Fibroblast of lung (primary cell): ENCODE data around the gene STPG3. TPM values are rescaled to one million over a fixed set of nuclear protein-coding genes. Genes with fewer than 3 reads are reported as not detected.

ENCODE experiments used
- DNase-seq, 2 donors: peaks; one replicate each; pipeline versions ENCODE4 v3.0.0 to v3.0.0-alpha.2; 2010; ENCODE audit warnings: low read depth in 2 of 2
- H2AFZ ChIP-seq: 2 replicates; pipeline ENCODE4 v1.5.1; 2012; ENCODE audit warnings: low read length, control low read depth, inconsistent platforms
- H3K27ac ChIP-seq: 2 replicates; pipeline ENCODE4 v1.5.1; 2011; ENCODE audit warnings: low read length, control low read depth; ENCODE audit not compliant: insufficient read depth
- H3K27me3 ChIP-seq: 2 replicates; pipeline ENCODE4 v1.5.1; 2011; ENCODE audit warnings: mild to moderate bottlenecking, low read length; ENCODE audit not compliant: control insufficient read depth, insufficient read depth
- H3K36me3 ChIP-seq: 2 replicates; pipeline ENCODE4 v1.5.1; 2011; ENCODE audit warnings: low read length; ENCODE audit not compliant: control insufficient read depth, insufficient read depth
- H3K4me1 ChIP-seq: 2 replicates; pipeline ENCODE4 v1.5.1; 2011; ENCODE audit warnings: low read length; ENCODE audit not compliant: control insufficient read depth, insufficient read depth; ENCODE audit errors: extremely low read depth
- H3K4me2 ChIP-seq: 2 replicates; pipeline ENCODE4 v1.5.1; 2011; ENCODE audit warnings: low read length, control low read depth; ENCODE audit not compliant: insufficient read depth; ENCODE audit errors: extremely low read depth
- H3K4me3 ChIP-seq, 4 experiments: fragments of 200-600 bp in 1 of 4; sonication (generic) in 1 of 4; replicated peaks in 1 of 4; 2 replicates each; pipeline ENCODE4 v1.5.1; 2011 to 2016; ENCODE audit warnings: low read length in 4 of 4, low read depth in 3 of 4, mild to moderate bottlenecking in 3 of 4, control low read depth in 2 of 4, inconsistent platforms in 1 of 4, mixed read lengths in 1 of 4; ENCODE audit not compliant: insufficient read depth in 1 of 4; ENCODE audit errors: control extremely low read depth in 1 of 4
- H3K79me2 ChIP-seq: 2 replicates; pipeline ENCODE4 v1.5.1; 2012; ENCODE audit warnings: mild to moderate bottlenecking, low read length, inconsistent platforms; ENCODE audit not compliant: control insufficient read depth, insufficient read depth
- H3K9ac ChIP-seq: 2 replicates; pipeline ENCODE4 v1.5.1; 2011; ENCODE audit warnings: mild to moderate bottlenecking, low read length, control low read depth; ENCODE audit not compliant: insufficient read depth
- H3K9me3 ChIP-seq: 2 replicates; pipeline ENCODE4 v1.5.1; 2012; ENCODE audit warnings: low read depth, low read length; ENCODE audit not compliant: control insufficient read depth, insufficient read depth
- H4K20me1 ChIP-seq: 2 replicates; pipeline ENCODE4 v1.5.1; 2011; ENCODE audit warnings: low read length; ENCODE audit not compliant: control insufficient read depth, insufficient read depth; ENCODE audit errors: extremely low read depth
- CTCF ChIP-seq, 2 donors: IDR thresholded peaks in 1 of 2; conservative IDR thresholded peaks in 1 of 2; 1 replicate in 1 of 2; 2 replicates in 1 of 2; pipeline ENCODE4 v1.5.1; 2011 to 2012; ENCODE audit warnings: low read length in 2 of 2, control low read depth in 1 of 2, inconsistent platforms in 1 of 2, low read depth in 1 of 2, mild to moderate bottlenecking in 1 of 2
- EZH2 ChIP-seq: IDR thresholded peaks from 2 replicates; pipeline ENCODE4 v1.5.1; 2012; ENCODE audit warnings: low read length, control low read depth, mild to moderate bottlenecking; ENCODE audit errors: missing control alignments
- polyA plus RNA-seq, 2 donors: library from polyadenylated mRNA; depleted of rRNA in 1 of 2; stranded (reverse) in 1 of 2; unstranded in 1 of 2; fragments of >200 nt; gene quantifications; 2 replicates each; pipeline ENCODE4 v1.2.1, GENCODE V29; 2011 to 2012; ENCODE audit warnings: missing spikeins in 1 of 2
- total RNA-seq: library from RNA; depleted of rRNA; stranded (reverse); fragments of >200 nt; gene quantifications from 2 replicates; pipeline ENCODE4 v1.2.1, GENCODE V29; 2014

STPG3 gene
- total and polyA plus RNA-seq, 2 donors (not counting 1 experiment from before 2014, with no cell fraction given) = not detected

GRCh38 chr9:137223078-137223970, 27.8 kb upstream of the STPG3 start:
- Histone ChIP-seq H3K4me1 (peaks cover 8% of the 10 kb centered on the region), H3K36me3 (peaks cover 3% of the 10 kb centered on the region), H3K4me3 (peak overlapping the region; percentile 58 to 81 (median 62)), H2AFZ (peak overlapping the region; percentile 32), H3K9me3 (no peaks in the 10 kb centered on the region), H3K27ac (peak overlapping the region; percentile 62), H4K20me1 (no peaks in the 10 kb centered on the region), H3K4me2 (peak overlapping the region; percentile 82), H3K27me3 (no peaks in the 10 kb centered on the region), H3K79me2 (no peaks in the 10 kb centered on the region), H3K9ac (peak overlapping the region; percentile 77)
- no peak for TF ChIP-seq EZH2
- TF ChIP-seq CTCF (conservative IDR thresholded peaks at IDR 0.05 in 1 of 2, IDR thresholded peaks at IDR 0.05 in 1 of 2; ENCODE audit: low read depth in 1 of 2, low read length in 2 of 2) = no peak
- DNase-seq = peak; percentile 92 to 98

DNA sequence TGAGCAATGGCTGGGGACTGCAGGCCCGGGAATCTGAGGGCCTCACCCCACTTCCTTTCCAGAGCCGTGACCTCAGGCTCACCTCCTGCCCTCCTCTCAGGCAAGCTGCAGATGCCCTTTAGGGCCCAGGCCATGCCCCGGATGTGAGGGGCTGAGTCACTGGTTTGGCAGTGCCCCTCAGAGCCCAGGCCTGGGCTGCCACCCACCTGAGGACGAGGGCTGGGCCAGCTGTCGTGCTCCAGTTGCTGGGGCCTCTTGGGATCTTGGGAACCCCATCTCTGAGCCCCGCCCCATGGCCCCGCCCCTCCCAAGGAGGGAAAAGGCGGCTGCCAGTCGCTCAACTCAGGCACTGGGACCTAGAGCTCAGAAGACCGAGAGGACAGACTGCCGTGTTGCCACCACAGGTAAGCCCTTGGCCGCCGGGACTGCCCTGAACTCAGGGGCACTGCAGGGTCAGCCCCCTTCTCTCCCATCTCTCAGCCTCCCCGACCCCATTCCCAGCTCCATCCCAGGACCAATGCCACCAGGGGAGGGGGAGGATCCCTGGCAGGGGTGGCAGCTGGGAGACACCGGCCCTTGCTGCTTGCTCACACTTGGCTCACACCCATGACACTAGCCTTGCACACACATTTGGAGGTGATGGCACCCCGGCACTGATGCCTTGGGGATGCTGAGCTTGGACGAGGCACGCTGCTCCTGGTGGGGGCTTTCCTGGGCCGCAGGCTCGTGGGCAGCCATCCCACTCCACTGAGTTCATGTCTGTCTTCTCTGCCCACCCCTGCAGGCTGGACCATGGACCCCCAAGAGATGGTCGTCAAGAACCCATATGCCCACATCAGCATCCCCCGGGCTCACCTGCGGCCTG, 26.0 kb upstream of the STPG3 start, which contains the start of gene CYSRT1:
Gene CYSRT1 (plus strand): TSS at position 345 of the 865 bp plus-strand sequence. CDS start 448 bp downstream, at position 793.
- DNase-seq = no peak
- H4K20me1 ChIP-seq = no peaks in the 10 kb centered on the region
- H3K36me3 ChIP-seq = no peaks in the 10 kb centered on the region
- H3K4me1 ChIP-seq = peaks cover 3% of the 10 kb centered on the region
- no peaks in the 10 kb centered on the region for H3K79me2 ChIP-seq
- TF ChIP-seq CTCF (conservative IDR thresholded peaks at IDR 0.05 in 1 of 2, IDR thresholded peaks at IDR 0.05 in 1 of 2; ENCODE audit: low read depth in 1 of 2, low read length in 2 of 2) (no peak), EZH2 (no peak)
- H3K4me2 ChIP-seq = peak within 1 kb of the TSS; percentile 73
- no peaks in the 10 kb centered on the region for H3K9me3 ChIP-seq
- H3K9ac ChIP-seq = peak within 1 kb of the TSS; percentile 77
- H3K4me3 ChIP-seq = peak within 1 kb of the TSS; percentile 58 to 81 (median 62)
- H3K27me3 ChIP-seq = no peaks in the 10 kb centered on the region
- H2AFZ ChIP-seq = no peak within 1 kb of the TSS
- peak within 1 kb of the TSS; percentile 62 for H3K27ac ChIP-seq
